ENCODE results near the gene ZNF319.
A peak's percentile ranks its signal among the peaks of the same experiment; 100 is the strongest.

DNA sequence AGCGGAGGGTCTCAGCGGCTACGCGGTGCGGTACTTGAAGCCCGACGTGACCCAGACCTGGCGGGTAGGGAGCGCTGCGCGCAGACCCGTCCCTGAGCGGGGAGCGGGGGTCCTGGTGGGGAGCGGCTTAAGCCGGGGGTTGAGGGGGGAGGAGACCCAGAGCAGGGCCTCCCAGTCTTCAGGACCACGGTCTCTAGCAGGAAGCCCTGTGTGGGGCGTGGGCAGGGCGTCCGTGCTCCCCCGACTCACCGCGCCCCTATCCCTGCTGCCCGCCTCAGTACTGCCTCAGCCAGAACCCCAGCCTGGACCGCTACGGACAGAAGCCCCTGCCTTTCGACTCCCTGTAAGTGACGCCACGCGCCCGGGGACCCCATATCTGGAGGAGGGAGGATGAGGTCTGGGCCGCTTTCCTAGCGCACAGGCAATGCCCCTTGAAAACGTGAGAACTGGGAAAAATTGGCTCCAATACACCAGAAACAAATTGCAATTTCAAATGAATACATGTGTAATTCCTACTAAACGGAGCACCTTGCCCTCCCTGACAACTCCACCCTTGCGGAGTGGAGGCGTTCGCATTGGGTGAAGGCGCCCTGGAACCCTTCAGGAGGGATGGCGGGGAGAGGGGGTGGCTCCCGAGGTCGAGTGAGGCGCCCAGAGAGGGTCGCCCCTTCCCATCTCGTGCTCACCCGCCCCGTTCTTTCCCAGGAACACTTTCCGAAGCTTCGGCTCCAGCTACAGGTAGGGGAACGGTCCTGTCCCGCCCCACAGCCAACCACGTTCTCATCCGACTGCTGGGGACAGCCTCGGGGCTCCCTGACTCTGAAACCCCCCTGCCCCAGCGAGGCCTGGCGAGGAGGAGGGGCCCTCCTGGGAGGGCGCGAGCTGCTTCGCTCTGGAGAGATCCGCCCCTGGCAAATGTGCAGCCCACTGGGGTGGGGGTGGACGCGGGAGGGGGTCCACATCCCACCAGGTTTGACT, 15.0 kb downstream of the ZNF319 start:
- TF ChIP-seq EP300 (IDR thresholded peaks at IDR 0.05; ENCODE audit: borderline replicate concordance in 1 of 2, low read depth in 2 of 2, low read length in 2 of 2), result no peak
- no peak for TF ChIP-seq SP2 (IDR thresholded peaks at IDR 0.05; ENCODE audit: low read length)
- TF ChIP-seq POLR2A (IDR thresholded peaks at IDR 0.05; ENCODE audit: control extremely low read depth in 1 of 2, low read depth in 2 of 2, low read length in 2 of 2), result no peak
- peak; percentile 31 for TF ChIP-seq EZH2 (IDR thresholded peaks at IDR 0.05; ENCODE audit: low read depth, low read length, severe bottlenecking)
- TF ChIP-seq EGR1 (IDR thresholded peaks at IDR 0.05; ENCODE audit: borderline replicate concordance, low read depth, low read length), result no peak
- no peak for TF ChIP-seq ATF3 (IDR thresholded peaks at IDR 0.05; ENCODE audit: insufficient read depth, low read depth, low read length)
- TF ChIP-seq CTCF (IDR thresholded peaks at IDR 0.05; ENCODE audit: control extremely low read depth in 1 of 3, insufficient read depth in 1 of 3, low read depth in 1 of 3, low read length in 3 of 3), result no peak
- TF ChIP-seq RAD21 (IDR thresholded peaks at IDR 0.05 in 1 of 2, conservative IDR thresholded peaks at IDR 0.05 in 1 of 2; ENCODE audit: low read depth in 2 of 2, low read length in 2 of 2), result no peak
- TF ChIP-seq MAFK (IDR thresholded peaks at IDR 0.05; ENCODE audit: low read depth, low read length), result no peak
- no peak for TF ChIP-seq RNF2 (IDR thresholded peaks at IDR 0.05; ENCODE audit: borderline replicate concordance, low read depth, low read length, missing control alignments, poor library complexity, severe bottlenecking)
- peak; percentile 44 for TF ChIP-seq ASH2L (IDR thresholded peaks at IDR 0.05; ENCODE audit: low read length)
